Astrocyte of the spinal cord (primary cell): Measurements from ENCODE around the gene FHIT.

ENCODE experiments used
- DNase-seq: peaks from one replicate; pipeline ENCODE4 v3.0.0; 2011; ENCODE audit warnings: low read depth, low spot score
- H3K4me3 ChIP-seq: 2 replicates; pipeline ENCODE4 v1.5.1; 2011; ENCODE audit warnings: low read depth, mild to moderate bottlenecking, low read length, moderate library complexity
- CTCF ChIP-seq: IDR thresholded peaks from 2 replicates; pipeline ENCODE4 v1.5.1; 2012; ENCODE audit warnings: low read depth, mild to moderate bottlenecking, low read length, inconsistent platforms
- in situ Hi-C: cut with HindIII; loops from 2 replicates; pipeline ENCODE4 v1.10.0; 2017; ENCODE audit warnings: low sequenced_read_pairs

The FHIT gene

GRCh38 chr3:60073228-60073627, 1178.0 kb downstream of the FHIT start:
- H3K4me3 ChIP-seq: no peak overlapping the region

GRCh38 chr3:60070366-60070765, 1180.9 kb downstream of the FHIT start:
- DNase-seq: no peak
- in situ Hi-C loops: no loop called here
- no peak for TF ChIP-seq CTCF
- H3K4me3 ChIP-seq: no peak overlapping the region

More at GRCh38 chr3:60073228-60073627, 1178.0 kb downstream of the FHIT start:
- in situ Hi-C loops: no loop called here
- TF ChIP-seq CTCF: no peak
- no peak for DNase-seq

GRCh38 chr3:60065227-60065868, 1185.9 kb downstream of the FHIT start:
- TF ChIP-seq CTCF: no peak
- in situ Hi-C loops: no loop called here
- no peak for DNase-seq
- H3K4me3 ChIP-seq: no peak overlapping the region

GRCh38 chr3:60064210-60065178, 1186.8 kb downstream of the FHIT start:
- in situ Hi-C loops: no loop called here
- DNase-seq: peak; percentile 50
- TF ChIP-seq CTCF: no peak
- no peak overlapping the region for H3K4me3 ChIP-seq

- no peak overlapping the region for H3K4me3 ChIP-seq
- in situ Hi-C loops: no loop called here
- DNase-seq: no peak
- TF ChIP-seq CTCF: no peak
These were observed 1194.8 kb downstream of the FHIT start for GRCh38 chr3:60056404-60056803.

- no peak overlapping the region for H3K4me3 ChIP-seq
- no peak for TF ChIP-seq CTCF
- in situ Hi-C loops: no loop called here
- DNase-seq: no peak
These were observed 1195.5 kb downstream of the FHIT start for GRCh38 chr3:60055765-60056164.
